HuH-7 (cell line): ENCODE measurements around the gene DVL3.
A peak's percentile ranks its signal among the peaks of the same experiment; 100 is the strongest.
"Not testable (repeated sequence)": the region's sequence is repeated elsewhere in the genome, so short reads cannot be mapped to it uniquely, and the experiment has no call there.

ENCODE experiments used
- DNase-seq: peaks from one replicate; pipeline ENCODE4 v3.0.0; 2011; ENCODE audit warnings: low spot score

Gene DVL3

GRCh38 chr3:184154885-184155643, at the start of gene DVL3:
Gene DVL3 (plus strand): TSS chr3:184155377. CDS start chr3:184155636, 259 bp downstream.
- DNase-seq = peak; percentile 74

DNA sequence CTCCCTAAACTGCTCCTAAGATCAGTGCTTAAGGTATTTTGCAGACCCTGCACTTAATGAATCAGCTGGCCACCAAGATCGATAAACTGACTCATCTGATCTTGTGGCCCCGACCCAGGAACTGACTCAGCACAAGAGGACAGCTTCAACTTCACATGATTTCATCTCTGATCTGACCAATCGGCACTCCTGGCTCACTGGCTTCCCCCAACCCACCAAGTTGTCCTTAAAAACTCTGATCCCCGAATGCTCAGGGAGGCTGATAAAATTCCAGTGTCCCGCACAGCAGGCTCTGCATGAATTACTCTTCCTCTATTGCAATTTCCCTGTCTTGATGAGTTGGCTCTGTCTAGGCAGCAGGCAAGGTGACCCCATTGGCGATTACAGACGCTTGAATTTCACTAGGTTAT, 44.9 kb upstream of the DVL3 start:
- DNase-seq = no peak

GRCh38 chr3:184116017-184116416, 39.2 kb upstream of the DVL3 start:
- no peak for DNase-seq

DNA sequence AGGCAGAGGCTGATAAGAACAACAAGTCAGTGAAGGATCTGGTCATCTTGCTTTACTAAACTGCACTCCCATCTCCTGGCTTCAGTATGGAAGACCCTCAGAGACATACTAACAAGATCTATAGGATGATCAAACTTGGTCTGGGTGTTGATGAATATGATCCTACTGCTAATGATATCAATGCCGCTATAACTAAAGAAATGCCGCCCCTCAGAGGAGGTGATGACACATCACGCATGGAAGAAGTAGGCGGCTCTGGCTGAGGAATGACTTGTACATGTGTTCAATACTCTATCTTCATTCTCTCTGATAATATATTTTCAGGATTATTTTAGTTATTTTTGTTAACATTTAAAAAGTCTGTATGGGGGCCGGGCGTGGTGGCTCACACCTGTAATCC, 37.5 kb upstream of the DVL3 start:
- no peak for DNase-seq

GRCh38 chr3:184121031-184121430, 34.1 kb upstream of the DVL3 start:
- not testable (repeated sequence) for DNase-seq

- DNase-seq = no peak
These were observed 29.2 kb upstream of the DVL3 start for GRCh38 chr3:184126006-184126405.

- DNase-seq = peak; percentile 51
These were observed 26.2 kb upstream of the DVL3 start for GRCh38 chr3:184129012-184129411.

DNA sequence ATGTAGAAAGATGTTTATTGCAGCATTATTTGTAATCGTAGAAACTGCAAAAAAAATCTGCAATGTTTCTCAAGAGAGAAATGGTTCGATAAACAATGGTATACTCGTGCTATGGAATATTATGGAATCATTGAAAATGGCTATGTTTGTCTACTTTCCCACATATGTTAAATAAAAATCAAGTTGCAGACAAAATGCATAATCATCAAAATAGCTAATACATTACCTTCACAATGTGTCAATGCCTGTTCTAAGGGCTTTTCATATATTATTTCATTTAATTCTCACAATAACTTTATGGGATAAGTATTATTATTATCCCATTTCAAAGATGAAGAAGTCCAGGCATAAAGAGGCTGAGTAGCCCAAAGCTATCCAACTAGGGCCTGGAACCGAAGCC, 22.2 kb upstream of the DVL3 start:
- no peak for DNase-seq

GRCh38 chr3:184133840-184134745, 21.1 kb upstream of the DVL3 start:
- peak; percentile 69 for DNase-seq

DNA sequence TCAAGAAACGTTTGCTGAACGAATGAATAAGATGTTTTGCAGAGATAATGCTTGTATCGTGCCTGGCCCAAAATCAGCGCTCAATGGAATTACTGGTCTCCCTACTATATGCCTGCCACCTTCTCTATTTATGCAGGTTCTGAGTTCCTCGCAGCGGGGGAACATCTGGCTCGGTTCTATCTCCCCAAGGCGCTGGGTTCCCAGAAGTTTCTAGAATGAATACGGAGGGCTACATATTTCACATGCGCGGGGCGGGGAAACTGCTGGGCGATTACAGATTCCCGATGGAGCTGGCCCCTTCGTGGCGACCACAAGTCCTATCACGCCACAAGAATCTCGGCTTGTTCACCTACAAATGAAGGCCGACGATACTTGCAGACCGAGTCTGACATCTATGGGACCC, 20.4 kb upstream of the DVL3 start:
- DNase-seq = no peak

DNA sequence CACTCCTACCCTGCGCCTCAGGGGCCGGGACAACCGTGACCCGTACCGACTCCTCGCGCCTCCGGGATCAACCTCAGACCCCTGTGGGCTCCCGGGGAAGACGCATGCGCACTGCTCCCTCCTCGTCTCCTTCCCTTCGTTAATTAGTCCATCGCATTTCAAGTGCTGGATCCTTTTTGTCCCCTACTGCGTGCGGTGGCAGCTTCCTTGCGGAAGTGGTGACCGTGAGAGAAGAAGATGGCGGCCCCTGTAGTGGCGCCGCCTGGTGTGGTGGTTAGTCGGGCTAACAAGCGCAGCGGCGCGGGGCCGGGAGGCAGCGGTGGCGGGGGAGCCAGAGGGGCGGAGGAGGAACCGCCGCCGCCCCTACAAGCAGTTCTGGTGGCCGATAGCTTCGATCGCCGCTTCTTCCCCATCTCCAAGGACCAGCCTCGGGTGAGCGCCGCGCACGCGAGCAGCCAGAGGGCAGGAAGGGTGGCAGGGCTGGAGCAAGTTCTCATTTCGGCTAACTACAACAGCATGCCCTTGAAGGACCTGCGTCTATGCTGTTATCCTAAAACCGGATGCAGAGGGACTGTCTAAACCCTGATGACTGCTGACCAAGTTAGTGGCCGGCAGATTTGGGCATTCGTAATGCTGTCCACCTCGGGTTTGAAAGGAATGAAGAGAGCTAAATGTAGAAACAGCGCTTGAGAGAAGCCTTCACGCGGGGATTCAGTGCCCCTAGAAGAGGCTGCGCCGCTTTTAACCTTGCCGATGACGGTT, 19.8 kb upstream of the DVL3 start, which contains the start of gene EIF2B5:
Gene EIF2B5, plus strand, starts transcription at position 210 of the 762 bp plus-strand sequence. Its CDS starts 28 bp downstream, at position 238.
- DNase-seq = peak; percentile 84

DNA sequence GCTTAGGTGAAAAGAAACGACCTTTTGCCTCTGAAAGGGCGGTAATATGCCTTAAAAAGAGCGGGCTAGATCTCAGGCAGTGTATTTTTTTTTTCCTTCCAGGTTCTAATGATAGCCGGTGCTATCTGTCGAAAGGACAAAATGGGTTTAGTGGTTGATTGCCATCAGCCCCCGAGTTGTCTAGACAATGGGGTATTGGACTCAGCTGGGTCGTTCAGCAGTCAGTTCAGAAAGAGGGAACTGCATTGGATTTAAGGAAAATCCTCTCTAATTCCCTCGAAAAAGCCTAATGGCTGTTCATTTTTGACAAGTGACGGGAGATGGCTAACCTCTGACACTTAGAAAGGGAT, 19.3 kb upstream of the DVL3 start:
- no peak for DNase-seq

- no peak for DNase-seq
These were observed 14.7 kb upstream of the DVL3 start for GRCh38 chr3:184140436-184140835.

GRCh38 chr3:184142199-184142598, 13.0 kb upstream of the DVL3 start:
- no peak for DNase-seq

GRCh38 chr3:184143327-184143726, 11.8 kb upstream of the DVL3 start:
- DNase-seq = no peak

GRCh38 chr3:184144505-184144904, 10.7 kb upstream of the DVL3 start:
- no peak for DNase-seq

- DNase-seq = peak; percentile 49
These were observed 10.1 kb upstream of the DVL3 start for GRCh38 chr3:184145111-184145524.

- no peak for DNase-seq
These were observed 9.4 kb upstream of the DVL3 start for GRCh38 chr3:184145751-184146270.

GRCh38 chr3:184148076-184148475, 7.1 kb upstream of the DVL3 start:
- DNase-seq = no peak

GRCh38 chr3:184149123-184149522, 6.1 kb upstream of the DVL3 start:
- no peak for DNase-seq

GRCh38 chr3:184149770-184150169, 5.4 kb upstream of the DVL3 start:
- not testable (repeated sequence) for DNase-seq
